ENCODE measurements around the gene AGAP2.
"Not testable (repeated sequence)": the region's sequence is repeated elsewhere in the genome, so short reads cannot be mapped to it uniquely, and the experiment has no call there.

The AGAP2 gene

DNA sequence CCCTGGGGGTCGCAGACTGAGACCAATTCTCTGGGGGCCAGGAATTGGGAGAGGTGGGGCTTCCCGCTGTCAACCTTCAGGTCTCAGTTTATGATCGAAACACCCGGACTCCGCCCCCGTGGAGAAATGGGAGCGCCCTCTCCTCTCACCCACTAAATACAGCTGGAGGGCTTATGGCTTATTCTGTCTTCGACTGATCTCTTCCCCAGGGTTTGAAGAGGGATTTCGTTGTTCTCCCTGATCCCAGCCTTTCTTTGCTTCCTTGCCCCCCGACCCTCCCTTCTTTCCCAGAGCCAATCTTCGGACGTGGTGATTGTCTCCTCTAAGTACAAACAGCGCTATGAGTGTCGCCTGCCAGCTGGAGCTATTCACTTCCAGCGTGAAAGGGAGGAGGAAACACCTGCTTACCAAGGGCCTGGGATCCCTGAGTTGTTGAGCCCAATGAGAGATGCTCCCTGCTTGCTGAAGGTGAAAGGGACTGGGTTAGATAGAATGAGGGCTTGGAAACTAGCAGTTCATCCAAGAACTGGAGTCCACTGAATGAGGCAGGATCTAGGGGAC, 44.0 kb downstream of the AGAP2 start:
- TF ChIP-seq, protein P1, sequence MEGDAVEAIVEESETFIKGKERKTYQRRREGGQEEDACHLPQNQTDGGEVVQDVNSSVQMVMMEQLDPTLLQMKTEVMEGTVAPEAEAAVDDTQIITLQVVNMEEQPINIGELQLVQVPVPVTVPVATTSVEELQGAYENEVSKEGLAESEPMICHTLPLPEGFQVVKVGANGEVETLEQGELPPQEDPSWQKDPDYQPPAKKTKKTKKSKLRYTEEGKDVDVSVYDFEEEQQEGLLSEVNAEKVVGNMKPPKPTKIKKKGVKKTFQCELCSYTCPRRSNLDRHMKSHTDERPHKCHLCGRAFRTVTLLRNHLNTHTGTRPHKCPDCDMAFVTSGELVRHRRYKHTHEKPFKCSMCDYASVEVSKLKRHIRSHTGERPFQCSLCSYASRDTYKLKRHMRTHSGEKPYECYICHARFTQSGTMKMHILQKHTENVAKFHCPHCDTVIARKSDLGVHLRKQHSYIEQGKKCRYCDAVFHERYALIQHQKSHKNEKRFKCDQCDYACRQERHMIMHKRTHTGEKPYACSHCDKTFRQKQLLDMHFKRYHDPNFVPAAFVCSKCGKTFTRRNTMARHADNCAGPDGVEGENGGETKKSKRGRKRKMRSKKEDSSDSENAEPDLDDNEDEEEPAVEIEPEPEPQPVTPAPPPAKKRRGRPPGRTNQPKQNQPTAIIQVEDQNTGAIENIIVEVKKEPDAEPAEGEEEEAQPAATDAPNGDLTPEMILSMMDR (IDR thresholded peaks at IDR 0.05) = no peak
- no peak for DNase-seq (ENCODE audit: low spot score)

DNA sequence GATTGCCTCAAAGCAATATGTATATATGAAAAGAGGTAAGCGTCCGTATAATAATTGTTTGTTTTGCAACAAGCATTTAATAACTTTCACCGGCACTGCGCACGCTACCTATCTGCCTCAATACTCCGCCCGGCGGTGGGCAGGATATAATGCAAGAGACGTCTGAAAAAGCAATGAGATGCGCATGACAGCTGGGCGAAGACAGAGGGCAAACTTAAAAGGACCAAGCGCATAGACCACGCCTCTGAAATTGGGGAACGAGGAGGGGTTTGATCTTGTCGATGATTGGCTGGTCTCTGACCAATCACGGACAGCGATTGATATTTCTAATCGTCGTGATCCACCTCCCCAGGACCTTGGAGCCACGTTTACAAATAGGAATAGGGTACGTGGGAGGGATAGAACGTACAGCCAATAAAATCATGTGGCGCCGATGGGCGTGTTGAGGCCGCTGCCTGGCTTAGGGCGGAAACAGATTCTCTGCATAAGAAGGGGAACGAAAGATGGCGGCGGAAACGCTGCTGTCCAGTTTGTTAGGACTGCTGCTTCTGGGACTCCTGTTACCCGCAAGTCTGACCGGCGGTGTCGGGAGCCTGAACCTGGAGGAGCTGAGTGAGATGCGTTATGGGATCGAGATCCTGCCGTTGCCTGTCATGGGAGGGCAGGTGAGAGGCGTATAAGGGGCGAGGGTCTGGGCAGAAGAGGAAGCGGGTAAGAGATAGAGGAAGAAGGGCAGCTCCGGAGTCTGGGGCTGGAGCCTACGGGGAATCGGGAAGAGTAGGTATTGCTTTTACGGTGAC, 44.7 kb downstream of the AGAP2 start, which contains the start of gene OS9:
Gene OS9, plus strand, starts transcription at position 474 of the 800 bp plus-strand sequence. Its CDS starts 30 bp downstream, at position 504.
- H3K27ac ChIP-seq = peak within 1 kb of the TSS; percentile 40 to 79
- TF ChIP-seq, protein P1 (IDR thresholded peaks at IDR 0.05) = peak; percentile 55
- peak; percentile 98 for DNase-seq (ENCODE audit: low spot score)
- peak within 1 kb of the TSS; percentile 88 for H3K4me3 ChIP-seq

More for the DNA sequence above, 44.0 kb downstream of the AGAP2 start:
- peak overlapping the region; percentile 40 to 79 for H3K27ac ChIP-seq
- peak overlapping the region; percentile 88 for H3K4me3 ChIP-seq

DNA sequence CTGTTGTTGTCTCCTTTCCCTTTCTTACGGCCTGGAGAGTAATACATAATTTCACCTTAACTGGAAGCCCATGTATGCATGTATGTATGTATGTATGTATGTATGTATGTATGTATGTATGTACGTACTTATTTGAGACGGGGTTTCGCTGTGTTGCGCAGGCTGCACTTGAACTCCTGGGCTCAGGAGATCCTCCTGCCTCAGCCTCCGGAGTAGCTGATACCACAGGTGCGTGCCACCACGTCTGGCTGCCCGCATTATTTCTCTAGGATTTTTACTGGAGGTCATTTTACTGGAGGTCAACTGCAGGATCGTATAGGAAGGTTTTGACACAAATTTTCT, 45.3 kb downstream of the AGAP2 start:
- TF ChIP-seq, protein P1 (IDR thresholded peaks at IDR 0.05) = no peak
- peak overlapping the region in 1 of 2 donors; percentile 4 for H3K27ac ChIP-seq
- DNase-seq (ENCODE audit: low spot score) = no peak
- H3K4me3 ChIP-seq = peak overlapping the region; percentile 38

DNA sequence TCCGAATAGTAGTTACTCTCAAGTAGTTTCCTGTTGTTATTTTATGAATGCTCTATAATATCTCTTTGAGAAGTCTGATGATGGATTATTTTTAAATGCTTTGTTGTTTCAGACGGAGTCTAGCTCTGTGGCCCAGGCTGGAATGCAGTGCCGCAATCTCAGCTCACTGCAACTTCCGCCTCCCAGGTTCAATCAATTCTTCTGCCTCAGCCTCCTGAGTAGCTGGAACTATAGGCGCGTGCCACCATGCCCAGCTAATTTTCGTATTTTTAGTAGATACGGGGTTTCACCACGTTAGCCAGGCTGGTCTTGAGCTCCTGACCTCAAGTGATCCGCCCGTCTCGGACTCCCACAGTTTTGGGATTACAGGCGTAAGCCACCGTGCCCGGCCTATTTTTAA, 46.0 kb downstream of the AGAP2 start:
- TF ChIP-seq, protein P1 (IDR thresholded peaks at IDR 0.05) = no peak
- DNase-seq (ENCODE audit: low spot score) = no peak
- Histone ChIP-seq H3K27ac (no peak overlapping the region), H3K4me3 (no peak overlapping the region)

DNA sequence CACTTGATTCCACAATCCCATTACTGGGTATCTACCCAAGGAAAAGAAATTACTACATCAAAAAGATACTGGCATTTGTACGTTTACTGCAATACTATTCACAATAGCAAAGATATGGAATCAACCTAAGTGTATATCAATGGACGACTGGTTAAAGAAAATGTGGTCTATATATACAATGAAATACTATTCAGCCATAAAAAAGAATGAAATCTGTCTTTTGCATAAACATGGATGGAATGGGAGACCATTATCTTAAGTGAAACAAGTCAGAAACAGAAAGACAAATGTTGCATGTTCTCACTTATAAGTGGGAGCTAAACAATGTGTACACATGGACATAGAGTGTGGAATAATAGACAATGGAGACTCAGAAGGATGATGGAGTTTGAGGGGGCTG, 49.6 kb downstream of the AGAP2 start:
- DNase-seq (ENCODE audit: low spot score) = no peak
- TF ChIP-seq, protein P1 (IDR thresholded peaks at IDR 0.05) = no peak
- Histone ChIP-seq H3K4me3 (no peak overlapping the region), H3K27ac (no peak overlapping the region)

DNA sequence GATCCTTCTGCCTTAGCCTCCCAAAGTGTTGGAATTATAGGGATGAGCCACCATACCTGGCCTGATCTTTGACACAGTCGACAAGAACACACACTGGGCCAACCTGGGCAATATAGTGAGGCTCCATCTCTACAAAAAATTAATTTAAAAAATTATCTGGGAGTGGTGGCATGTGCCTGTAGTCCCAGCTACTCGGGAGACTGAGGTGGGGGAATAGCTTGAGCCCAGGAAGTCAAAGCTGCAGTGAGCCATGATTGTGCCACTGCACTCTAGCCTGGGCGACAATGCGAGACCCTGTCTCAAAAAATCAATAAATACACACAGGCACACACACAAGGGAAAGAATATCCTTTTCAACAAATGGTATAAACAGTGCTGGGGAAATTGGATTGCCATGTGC, 50.7 kb downstream of the AGAP2 start:
- no peak for DNase-seq (ENCODE audit: low spot score)
- TF ChIP-seq, protein P1 (IDR thresholded peaks at IDR 0.05) = no peak
- Histone ChIP-seq H3K27ac (no peak overlapping the region), H3K4me3 (no peak overlapping the region)

DNA sequence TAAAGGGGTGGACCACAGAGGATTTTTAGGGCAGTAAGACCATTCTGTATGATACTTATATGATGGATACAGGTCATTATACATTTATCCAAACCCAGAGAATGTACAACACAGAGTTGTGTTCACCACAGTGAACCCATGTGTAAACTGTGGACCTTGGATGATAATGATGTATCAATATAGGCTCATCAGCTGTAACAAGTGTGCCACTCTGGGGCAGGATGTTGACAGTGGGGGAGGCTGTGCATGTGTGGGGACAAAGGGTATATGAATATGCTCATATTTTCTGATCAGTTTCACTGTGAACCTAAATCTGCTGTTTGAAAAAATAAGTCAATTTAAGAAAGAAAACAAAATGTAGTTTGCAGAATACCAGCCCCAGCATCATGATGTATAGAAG, 58.8 kb downstream of the AGAP2 start:
- DNase-seq (ENCODE audit: low spot score) = no peak
- Histone ChIP-seq H3K27ac (no peak overlapping the region), H3K4me3 (no peak overlapping the region)
- TF ChIP-seq, protein P1 (IDR thresholded peaks at IDR 0.05) = no peak

DNA sequence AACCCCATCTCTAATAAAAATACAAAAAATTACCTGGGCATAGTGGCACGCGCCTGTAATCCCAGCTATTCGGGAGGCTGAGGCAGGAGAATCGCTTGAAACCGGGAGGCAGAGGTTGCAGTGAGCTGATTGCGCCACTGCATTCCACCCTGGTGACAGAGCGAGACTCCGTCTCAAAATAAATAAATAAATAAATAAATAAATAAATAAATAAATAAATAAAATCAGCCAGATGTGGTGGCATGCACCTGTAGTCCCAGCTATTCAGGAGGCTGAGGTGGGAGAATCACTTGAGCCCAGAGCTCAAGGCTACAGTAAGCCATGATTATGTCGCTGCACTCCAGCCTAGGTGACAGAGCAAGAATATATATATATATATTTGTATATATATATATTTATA, 60.6 kb downstream of the AGAP2 start:
- not testable (repeated sequence) for DNase-seq (ENCODE audit: low spot score); H3K27ac ChIP-seq; H3K4me3 ChIP-seq
